CD4-positive, alpha-beta memory T cell (primary cell): ENCODE results near the gene MRPL22. TPM values are rescaled to one million over a fixed set of nuclear protein-coding genes. Genes with fewer than 3 reads are reported as not detected.
"Not testable (repeated sequence)": the region's sequence is repeated elsewhere in the genome, so short reads cannot be mapped to it uniquely, and the experiment has no call there.

ENCODE experiments used
- CTCF ChIA-PET: fragments of 350-600 bp; sonication (Branson Sonifier 250); formaldehyde crosslinking; loops from one replicate; lab custom pipeline; 2021; ENCODE audit warnings: inconsistent platforms; ENCODE audit not compliant: partially characterized antibody; lab: Charles Lee
- POLR2A ChIA-PET: fragments of 350-600 bp; sonication (Branson Sonifier 250); formaldehyde crosslinking; loops from one replicate; lab custom pipeline; 2021; ENCODE audit not compliant: partially characterized antibody; lab: Charles Lee
- DNase-seq, 5 donors: peaks; one replicate each; pipeline versions ENCODE4 v3.0.0 to v3.0.0-alpha.2; 2020 to 2022; ENCODE audit warnings: mixed read lengths in 1 of 5
- H3K27ac ChIP-seq: one replicate; pipeline ENCODE4 v1.7.0; 2013; ENCODE audit warnings: low read depth, low read length
- H3K27me3 ChIP-seq: 2 replicates; pipeline ENCODE4 v1.7.0; 2013; ENCODE audit warnings: mild to moderate bottlenecking, low read length, moderate library complexity; ENCODE audit not compliant: insufficient read depth
- H3K36me3 ChIP-seq: 2 replicates; pipeline ENCODE4 v1.7.0; 2013; ENCODE audit warnings: mild to moderate bottlenecking, low read length, moderate library complexity; ENCODE audit not compliant: insufficient read depth
- H3K4me1 ChIP-seq: 2 replicates; pipeline ENCODE4 v1.7.0; 2013; ENCODE audit warnings: mild to moderate bottlenecking, low read length, moderate library complexity; ENCODE audit not compliant: insufficient read depth
- H3K4me3 ChIP-seq, 2 donors: one replicate each; pipeline ENCODE4 v1.7.0; 2013; ENCODE audit warnings: low read length in 2 of 2, mild to moderate bottlenecking in 1 of 2
- H3K9me3 ChIP-seq, 2 donors: one replicate each; pipeline ENCODE4 v1.7.0; 2013; ENCODE audit warnings: low read length in 2 of 2, control low read depth in 1 of 2; ENCODE audit not compliant: control insufficient read depth in 1 of 2
- H3K27ac Mint-ChIP-seq, 7 donors: one replicate each; pipeline ENCODE4 v1.8.0; 2020 to 2021; ENCODE audit warnings: mixed read lengths in 7 of 7, mild to moderate bottlenecking in 6 of 7, inconsistent platforms in 3 of 7, moderate library complexity in 3 of 7
- H3K27me3 Mint-ChIP-seq, 2 donors: one replicate each; pipeline ENCODE4 v1.8.0; 2020 to 2021; ENCODE audit warnings: mixed read lengths in 2 of 2
- H3K36me3 Mint-ChIP-seq, 2 donors: one replicate each; pipeline ENCODE4 v1.8.0; 2020 to 2021; ENCODE audit warnings: mixed read lengths in 2 of 2, inconsistent platforms in 1 of 2, mild to moderate bottlenecking in 1 of 2
- H3K4me1 Mint-ChIP-seq, 4 donors: one replicate each; pipeline ENCODE4 v1.8.0; 2020 to 2021; ENCODE audit warnings: mixed read lengths in 4 of 4, mild to moderate bottlenecking in 1 of 4
- H3K4me3 Mint-ChIP-seq, 8 donors: one replicate each; pipeline ENCODE4 v1.8.0; 2020 to 2021; ENCODE audit warnings: mixed read lengths in 8 of 8, mild to moderate bottlenecking in 7 of 8, moderate library complexity in 6 of 8, inconsistent platforms in 3 of 8
- H3K9me3 Mint-ChIP-seq, 8 donors: one replicate each; pipeline ENCODE4 v1.8.0; 2020 to 2021; ENCODE audit warnings: mixed read lengths in 8 of 8, mild to moderate bottlenecking in 5 of 8, inconsistent platforms in 3 of 8, moderate library complexity in 1 of 8
- intact Hi-C: fragments of 100-400 bp; cut with micrococcal nuclease; formaldehyde crosslinking; loops from one replicate; pipeline ENCODE4 v1.15.1; 2023
- polyA plus RNA-seq, 2 donors: library from polyadenylated mRNA; unstranded; fragments of 300-500 nt; fragmentation: Illumina TruSeq; gene quantifications; one replicate each; pipeline ENCODE4 v1.2.3, GENCODE V29; 2021
- total RNA-seq, 2 experiments: library from RNA; stranded (reverse); gene quantifications; one replicate each; pipeline ENCODE4 v1.2.3, GENCODE V29; 2021

Gene MRPL22
- total and polyA plus RNA-seq, 4 experiments from 2014 or later, result 28.0 to 101 (median 65.1) TPM

- H3K27me3 Mint-ChIP-seq, result no peaks in the 10 kb centered on the region
- Histone ChIP-seq H3K4me1 (no peaks in the 10 kb centered on the region), H3K9me3 (no peaks in the 10 kb centered on the region), H3K27me3 (no peaks in the 10 kb centered on the region), H3K27ac (no peak overlapping the region), H3K36me3 (peaks cover 61% of the 10 kb centered on the region), H3K4me3 (no peak overlapping the region)
- H3K36me3 Mint-ChIP-seq, result peaks cover 62 to 85% of the 10 kb centered on the region in 2 donors
- no peak for DNase-seq
- no peaks in the 10 kb centered on the region for H3K9me3 Mint-ChIP-seq
- no peak overlapping the region for H3K4me3 Mint-ChIP-seq
- peak overlapping the region in 1 of 7 donors; percentile 53 for H3K27ac Mint-ChIP-seq
- intact Hi-C loops, result no loop called here
- no peaks in the 10 kb centered on the region for H3K4me1 Mint-ChIP-seq
- ChIA-PET CTCF (interaction anchor here (0.5 kb wide), 1 partner anchor 248 kb away, joined by 3 read pairs; no protein-coding TSS in a partner anchor), POLR2A (no interaction called here)
Measured at GRCh38 chr5:154899151-154899816, 41.6 kb upstream of the MRPL22 start.

GRCh38 chr5:154900066-154900465 is 40.8 kb upstream of the MRPL22 start:
- peak overlapping the region in 2 of 7 donors; percentile 32 to 48 for H3K27ac Mint-ChIP-seq
- CTCF ChIA-PET, result no interaction called here
- intact Hi-C loops, result loop anchor here (10.0 kb wide), 1 partner anchor 245 kb away; no protein-coding TSS in a partner anchor
- Histone ChIP-seq H3K27me3 (no peaks in the 10 kb centered on the region), H3K4me1 (no peaks in the 10 kb centered on the region), H3K9me3 (no peaks in the 10 kb centered on the region), H3K27ac (no peak overlapping the region), H3K4me3 (no peak overlapping the region), H3K36me3 (peaks cover 65% of the 10 kb centered on the region)
- H3K4me1 Mint-ChIP-seq, result no peaks in the 10 kb centered on the region
- no peak overlapping the region for H3K4me3 Mint-ChIP-seq
- peaks cover 65 to 89% of the 10 kb centered on the region in 2 donors for H3K36me3 Mint-ChIP-seq
- no peaks in the 10 kb centered on the region for H3K27me3 Mint-ChIP-seq
- H3K9me3 Mint-ChIP-seq, result no peaks in the 10 kb centered on the region
- DNase-seq, result no peak
- POLR2A ChIA-PET, result no interaction called here

GRCh38 chr5:154901276-154901675 is 39.6 kb upstream of the MRPL22 start:
- no peak for DNase-seq
- no peak overlapping the region for H3K27ac ChIP-seq
- Mint-ChIP-seq H3K4me1 (no peaks in the 10 kb centered on the region), H3K36me3 (peaks cover 57 to 84% of the 10 kb centered on the region in 2 donors), H3K27me3 (no peaks in the 10 kb centered on the region), H3K9me3 (no peaks in the 10 kb centered on the region), H3K27ac (no peak overlapping the region), H3K4me3 (no peak overlapping the region)
- CTCF ChIA-PET, result interaction anchor here (1.2 kb wide), 1 partner anchor 32 kb away, joined by 3 read pairs; no protein-coding TSS in a partner anchor
- no peaks in the 10 kb centered on the region for H3K9me3 ChIP-seq
- no peaks in the 10 kb centered on the region for H3K4me1 ChIP-seq
- no peaks in the 10 kb centered on the region for H3K27me3 ChIP-seq
- POLR2A ChIA-PET, result no interaction called here
- no peak overlapping the region for H3K4me3 ChIP-seq
- intact Hi-C loops, result loop anchor here (10.0 kb wide), 1 partner anchor 246 kb away; no protein-coding TSS in a partner anchor
- peaks cover 64% of the 10 kb centered on the region for H3K36me3 ChIP-seq

DNA sequence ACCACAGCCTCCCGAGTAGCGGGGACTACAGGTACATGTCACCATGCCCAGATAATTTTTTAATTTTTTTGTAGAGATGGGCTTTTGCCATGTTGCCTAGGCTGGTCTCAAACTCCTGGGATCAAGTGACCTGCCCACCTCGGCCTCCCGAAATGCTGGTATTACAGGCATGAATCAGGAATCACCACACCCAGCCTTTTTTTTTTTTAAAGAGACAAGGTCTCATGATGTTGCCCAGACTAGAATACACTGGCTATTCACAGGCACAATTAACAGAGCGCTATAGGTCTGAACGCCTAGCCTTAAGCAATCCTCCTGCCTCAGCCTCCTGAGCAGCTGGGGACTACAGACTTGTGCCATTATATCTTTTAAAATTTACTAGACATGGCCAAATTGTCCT is 39.0 kb upstream of the MRPL22 start:
- H3K4me1 Mint-ChIP-seq, result no peaks in the 10 kb centered on the region
- H3K4me1 ChIP-seq, result no peaks in the 10 kb centered on the region
- H3K9me3 ChIP-seq, result no peaks in the 10 kb centered on the region
- H3K9me3 Mint-ChIP-seq, result no peaks in the 10 kb centered on the region
- H3K27me3 Mint-ChIP-seq, result no peaks in the 10 kb centered on the region
- H3K27me3 ChIP-seq, result no peaks in the 10 kb centered on the region
- H3K36me3 Mint-ChIP-seq, result peaks cover 52 to 85% of the 10 kb centered on the region in 2 donors
- DNase-seq, result no peak
- H3K27ac Mint-ChIP-seq, result no peak overlapping the region
- POLR2A ChIA-PET, result no interaction called here
- CTCF ChIA-PET, result interaction anchor here (1.2 kb wide), 1 partner anchor 33 kb away, joined by 3 read pairs; no protein-coding TSS in a partner anchor
- no peak overlapping the region for H3K27ac ChIP-seq
- H3K4me3 Mint-ChIP-seq, result no peak overlapping the region
- H3K36me3 ChIP-seq, result peaks cover 60% of the 10 kb centered on the region
- intact Hi-C loops, result loop anchor here (10.0 kb wide), 1 partner anchor 247 kb away; no protein-coding TSS in a partner anchor
- no peak overlapping the region for H3K4me3 ChIP-seq

- H3K27me3 ChIP-seq, H3K9me3 ChIP-seq, H3K4me3 Mint-ChIP-seq, H3K27ac Mint-ChIP-seq, CTCF ChIA-PET, H3K4me1 ChIP-seq, DNase-seq, H3K4me3 ChIP-seq, H3K9me3 Mint-ChIP-seq, POLR2A ChIA-PET, H3K27me3 Mint-ChIP-seq, H3K4me1 Mint-ChIP-seq, H3K27ac ChIP-seq: not testable (repeated sequence)
- intact Hi-C loops, result loop anchor here (10.0 kb wide), 1 partner anchor 251 kb away; no protein-coding TSS in a partner anchor
- peaks cover 44% of the 10 kb centered on the region for H3K36me3 ChIP-seq
- H3K36me3 Mint-ChIP-seq, result peaks cover 42 to 84% of the 10 kb centered on the region in 2 donors
Measured at GRCh38 chr5:154905601-154906000, 35.3 kb upstream of the MRPL22 start.

GRCh38 chr5:154916874-154917273 is 24.0 kb upstream of the MRPL22 start:
- ChIA-PET POLR2A (interaction anchor here (0.8 kb wide), 1 partner anchor 21 kb away, joined by 3 read pairs; the partner anchor contains the start of gene GEMIN5), CTCF (interaction anchor here (1.2 to 1.7 kb wide), 3 partner anchors 11 to 29 kb away, joined by 3 to 4 read pairs (median 4); no protein-coding TSS in a partner anchor)
- Mint-ChIP-seq H3K36me3 (peaks cover 51 to 66% of the 10 kb centered on the region in 2 donors), H3K9me3 (no peaks in the 10 kb centered on the region), H3K27me3 (no peaks in the 10 kb centered on the region), H3K27ac (no peak overlapping the region), H3K4me3 (no peak overlapping the region), H3K4me1 (no peaks in the 10 kb centered on the region)
- Histone ChIP-seq H3K4me1 (no peaks in the 10 kb centered on the region), H3K9me3 (no peaks in the 10 kb centered on the region), H3K27me3 (no peaks in the 10 kb centered on the region), H3K27ac (no peak overlapping the region), H3K4me3 (no peak overlapping the region), H3K36me3 (peaks cover 38% of the 10 kb centered on the region)
- intact Hi-C loops, result no loop called here
- DNase-seq, result no peak

GRCh38 chr5:154917757-154918156 is 23.1 kb upstream of the MRPL22 start:
- Mint-ChIP-seq H3K27ac (no peak overlapping the region), H3K4me3 (no peak overlapping the region), H3K4me1 (no peaks in the 10 kb centered on the region), H3K27me3 (no peaks in the 10 kb centered on the region), H3K9me3 (no peaks in the 10 kb centered on the region), H3K36me3 (peaks cover 42 to 58% of the 10 kb centered on the region in 2 donors)
- H3K4me3 ChIP-seq, result no peak overlapping the region
- intact Hi-C loops, result no loop called here
- H3K9me3 ChIP-seq, result no peaks in the 10 kb centered on the region
- H3K27me3 ChIP-seq, result no peaks in the 10 kb centered on the region
- H3K27ac ChIP-seq, result no peak overlapping the region
- H3K36me3 ChIP-seq, result peaks cover 31% of the 10 kb centered on the region
- no peaks in the 10 kb centered on the region for H3K4me1 ChIP-seq
- CTCF ChIA-PET, result interaction anchor here (1.0 to 1.7 kb wide), 3 partner anchors 10 to 28 kb away, joined by 3 to 4 read pairs (median 3); no protein-coding TSS in a partner anchor
- no peak for DNase-seq
- POLR2A ChIA-PET, result no interaction called here
